Hair follicular keratinocyte (primary cell): Measurements from ENCODE around the gene CCDC187. TPM values are rescaled to one million over a fixed set of nuclear protein-coding genes. Genes with fewer than 3 reads are reported as not detected.

Experiments used
- total RNA-seq: library from RNA; depleted of rRNA; stranded (reverse); fragments of >200 nt; gene quantifications from 2 replicates; pipeline ENCODE4 v1.2.3, GENCODE V29; 2015

CCDC187 gene
- total RNA-seq = not detected in 2 replicates

GRCh38 chr9:136303825-136304416 is at the start of gene CCDC187:
Gene CCDC187, minus strand, starts transcription at chr9:136304094. Its CDS starts 264 bp downstream, at chr9:136303830.

GRCh38 chr9:136327304-136327974 is 23.5 kb upstream of the CCDC187 start, which contains the start of gene GPSM1:
Gene GPSM1, plus strand, starts transcription at chr9:136327539. Its CDS starts 157 bp downstream, at chr9:136327696.

GRCh38 chr9:136245219-136246150 is 58.4 kb downstream of the CCDC187 start, which contains the start of gene QSOX2:
Gene QSOX2, minus strand, starts transcription at chr9:136245812. Its CDS starts 9 bp downstream, at chr9:136245803.

GRCh38 chr9:136204838-136205706 is 98.8 kb downstream of the CCDC187 start, which contains the start of gene LHX3:
Gene LHX3, minus strand, starts transcription at chr9:136205128. Its CDS starts 116 bp downstream, at chr9:136205012.

Other genes starting within 250 kb of the CCDC187 start
- gene NACC2, start 208.8 kb downstream of the CCDC187 start, total RNA-seq = 9.7 and 11.5 TPM in 2 replicates
- 51.4 and 53.0 TPM in 2 replicates for gene TMEM250, start 185.2 kb downstream of the CCDC187 start, total RNA-seq
- gene LHX3, start 99.0 kb downstream of the CCDC187 start, total RNA-seq = not detected in 2 replicates
- 12.3 and 15.1 TPM in 2 replicates for gene QSOX2, start 58.3 kb downstream of the CCDC187 start, total RNA-seq
- gene GPSM1, start 23.4 kb upstream of the CCDC187 start, total RNA-seq = 6.9 and 18.3 TPM in 2 replicates
- 25.3 and 30.5 TPM in 2 replicates for gene DNLZ, start 59.6 kb upstream of the CCDC187 start, total RNA-seq
- gene CARD9, start 69.6 kb upstream of the CCDC187 start, total RNA-seq = 0.08 and 0.19 TPM in 2 replicates
- gene SNAPC4, start 96.1 kb upstream of the CCDC187 start, total RNA-seq = 7.6 and 10.5 TPM in 2 replicates
- 48.7 and 61.1 TPM in 2 replicates for gene ENTR1, start 106.5 kb upstream of the CCDC187 start, total RNA-seq
- 45.6 and 64.0 TPM in 2 replicates for gene PMPCA, start 106.6 kb upstream of the CCDC187 start, total RNA-seq
- gene INPP5E, start 135.8 kb upstream of the CCDC187 start, total RNA-seq = 8.8 and 10.5 TPM in 2 replicates
- 45.4 and 52.5 TPM in 2 replicates for gene SEC16A, start 178.9 kb upstream of the CCDC187 start, total RNA-seq
- 62.9 and 93.1 TPM in 2 replicates for gene NOTCH1, start 242.0 kb upstream of the CCDC187 start, total RNA-seq